ENCODE data around the gene KIAA0319L. TPM values are rescaled to one million over a fixed set of nuclear protein-coding genes. Genes with fewer than 3 reads are reported as not detected.

Gene KIAA0319L
- polyA plus RNA-seq, 2 of the 4 experiments (the other 2 are of a cell fraction): 18.2 to 36.9 TPM

DNA sequence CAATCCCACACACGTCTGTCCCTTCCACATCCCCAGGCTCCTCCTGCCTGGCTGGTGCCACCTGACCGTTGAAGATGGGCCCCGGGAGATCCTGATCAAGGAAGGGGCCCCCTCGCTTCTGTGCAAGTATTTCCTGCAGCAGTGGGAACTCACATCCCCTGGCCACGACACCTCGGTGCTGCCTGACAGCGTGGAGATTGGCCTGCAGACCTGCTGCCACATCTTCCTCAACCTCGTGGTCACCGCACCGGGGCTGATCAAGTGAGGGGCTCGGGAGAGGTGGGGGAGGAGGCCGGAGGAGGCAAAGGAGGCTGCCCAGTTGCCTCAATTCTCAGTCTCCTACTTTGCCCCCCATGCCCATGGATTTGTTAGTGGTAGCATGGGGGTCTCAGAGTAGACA is 6.0 kb upstream of the KIAA0319L start:
- Histone ChIP-seq H3K4me2 (no peak overlapping the region), H3K4me3 (no peak overlapping the region), H3K27ac (no peak overlapping the region), H3K4me1 (peaks cover 9% of the 10 kb centered on the region; the same call in 2 of the 3 replicates), H3K9me3 (no peaks in the 10 kb centered on the region)
- ChIA-PET CTCF (interaction anchor here (1.6 kb wide), 1 partner anchor 112 kb away, joined by 6 read pairs; no protein-coding TSS in a partner anchor), POLR2A (no interaction called here)
- no peak for TF ChIP-seq POLR2AphosphoS2 (conservative IDR thresholded peaks at IDR 0.05; ENCODE audit: low read length)
- TF ChIP-seq, protein P1, sequence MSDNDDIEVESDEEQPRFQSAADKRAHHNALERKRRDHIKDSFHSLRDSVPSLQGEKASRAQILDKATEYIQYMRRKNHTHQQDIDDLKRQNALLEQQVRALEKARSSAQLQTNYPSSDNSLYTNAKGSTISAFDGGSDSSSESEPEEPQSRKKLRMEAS (IDR thresholded peaks at IDR 0.05): no peak
- no peak for TF ChIP-seq CBX8 (IDR thresholded peaks at IDR 0.05)
- no peak for TF ChIP-seq HOXB13 (CRISPR knock-in tag; IDR thresholded peaks at IDR 0.05; ENCODE audit: low read depth)
- TF ChIP-seq, protein P2, sequence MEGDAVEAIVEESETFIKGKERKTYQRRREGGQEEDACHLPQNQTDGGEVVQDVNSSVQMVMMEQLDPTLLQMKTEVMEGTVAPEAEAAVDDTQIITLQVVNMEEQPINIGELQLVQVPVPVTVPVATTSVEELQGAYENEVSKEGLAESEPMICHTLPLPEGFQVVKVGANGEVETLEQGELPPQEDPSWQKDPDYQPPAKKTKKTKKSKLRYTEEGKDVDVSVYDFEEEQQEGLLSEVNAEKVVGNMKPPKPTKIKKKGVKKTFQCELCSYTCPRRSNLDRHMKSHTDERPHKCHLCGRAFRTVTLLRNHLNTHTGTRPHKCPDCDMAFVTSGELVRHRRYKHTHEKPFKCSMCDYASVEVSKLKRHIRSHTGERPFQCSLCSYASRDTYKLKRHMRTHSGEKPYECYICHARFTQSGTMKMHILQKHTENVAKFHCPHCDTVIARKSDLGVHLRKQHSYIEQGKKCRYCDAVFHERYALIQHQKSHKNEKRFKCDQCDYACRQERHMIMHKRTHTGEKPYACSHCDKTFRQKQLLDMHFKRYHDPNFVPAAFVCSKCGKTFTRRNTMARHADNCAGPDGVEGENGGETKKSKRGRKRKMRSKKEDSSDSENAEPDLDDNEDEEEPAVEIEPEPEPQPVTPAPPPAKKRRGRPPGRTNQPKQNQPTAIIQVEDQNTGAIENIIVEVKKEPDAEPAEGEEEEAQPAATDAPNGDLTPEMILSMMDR (IDR thresholded peaks at IDR 0.05): no peak
- TF ChIP-seq ZC3H11A (IDR thresholded peaks at IDR 0.05): no peak
- no peak for TF ChIP-seq ZFP36 (IDR thresholded peaks at IDR 0.05; ENCODE audit: borderline replicate concordance, partially characterized antibody)
- TF ChIP-seq, protein P3, sequence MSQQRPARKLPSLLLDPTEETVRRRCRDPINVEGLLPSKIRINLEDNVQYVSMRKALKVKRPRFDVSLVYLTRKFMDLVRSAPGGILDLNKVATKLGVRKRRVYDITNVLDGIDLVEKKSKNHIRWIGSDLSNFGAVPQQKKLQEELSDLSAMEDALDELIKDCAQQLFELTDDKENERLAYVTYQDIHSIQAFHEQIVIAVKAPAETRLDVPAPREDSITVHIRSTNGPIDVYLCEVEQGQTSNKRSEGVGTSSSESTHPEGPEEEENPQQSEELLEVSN (IDR thresholded peaks at IDR 0.05; ENCODE audit: borderline replicate concordance, low read depth): no peak
- TF ChIP-seq, protein P4, sequence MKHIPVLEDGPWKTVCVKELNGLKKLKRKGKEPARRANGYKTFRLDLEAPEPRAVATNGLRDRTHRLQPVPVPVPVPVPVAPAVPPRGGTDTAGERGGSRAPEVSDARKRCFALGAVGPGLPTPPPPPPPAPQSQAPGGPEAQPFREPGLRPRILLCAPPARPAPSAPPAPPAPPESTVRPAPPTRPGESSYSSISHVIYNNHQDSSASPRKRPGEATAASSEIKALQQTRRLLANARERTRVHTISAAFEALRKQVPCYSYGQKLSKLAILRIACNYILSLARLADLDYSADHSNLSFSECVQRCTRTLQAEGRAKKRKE (CRISPR knock-in tag; IDR thresholded peaks at IDR 0.05; ENCODE audit: low read depth): no peak
- TF ChIP-seq ESRRA (IDR thresholded peaks at IDR 0.05; ENCODE audit: borderline replicate concordance, low read length): no peak
- WGBS (ENCODE audit: missing lambda C conversion rate): 91% methylated on average over 9 of the region's 12 CpGs
- no peak for DNase-seq (ENCODE audit: low read depth in 1 of 2, low spot score in 1 of 2)
- no peak for ATAC-seq
- no peak for FAIRE-seq

DNA sequence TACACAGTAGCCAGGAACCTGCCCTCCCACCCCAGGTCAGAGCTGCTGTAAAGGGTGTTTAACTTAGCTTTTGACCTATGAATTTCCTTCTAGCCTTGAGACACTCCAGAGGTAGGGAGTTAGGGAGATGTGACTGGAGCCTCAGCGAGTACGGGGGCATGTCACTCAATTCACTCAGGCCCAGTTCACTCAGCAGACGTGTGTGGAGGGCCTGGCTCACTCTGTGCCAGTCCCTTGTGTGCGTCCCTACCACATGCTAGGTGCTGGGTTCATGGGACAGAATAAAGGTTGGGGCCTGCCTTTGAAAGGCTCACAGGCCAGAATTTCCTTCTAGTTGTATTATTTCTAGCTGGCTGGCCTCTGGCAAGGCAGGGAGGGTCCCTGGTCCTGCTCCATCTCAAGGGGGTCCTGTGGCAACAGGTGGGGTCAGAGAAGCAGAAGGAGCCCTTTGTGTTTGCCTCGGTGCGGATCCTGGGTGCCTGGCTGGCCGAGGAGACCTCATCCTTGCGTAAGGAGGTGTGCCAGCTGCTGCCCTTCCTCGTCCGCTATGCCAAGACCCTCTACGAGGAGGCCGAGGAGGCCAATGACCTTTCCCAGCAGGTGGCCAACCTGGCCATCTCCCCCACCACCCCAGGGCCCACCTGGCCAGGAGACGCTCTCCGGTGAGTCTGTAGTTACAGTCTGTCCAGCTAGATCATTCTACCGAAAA is 4.9 kb upstream of the KIAA0319L start:
- ATAC-seq (no peak), DNase-seq (ENCODE audit: low read depth in 1 of 2, low spot score in 1 of 2) (no peak), FAIRE-seq (no peak)
- Histone ChIP-seq H3K4me1 (peaks cover 9% of the 10 kb centered on the region; the same call in 2 of the 3 replicates), H3K4me3 (no peak overlapping the region), H3K27ac (no peak overlapping the region), H3K9me3 (no peaks in the 10 kb centered on the region), H3K4me2 (no peak overlapping the region)
- POLR2A ChIA-PET: no interaction called here
- WGBS (ENCODE audit: missing lambda C conversion rate): 96% methylated on average over 10 of the region's 15 CpGs
- TF ChIP-seq HEYL (CRISPR knock-in tag; IDR thresholded peaks at IDR 0.05): no peak
- no peak for TF ChIP-seq JUN (IDR thresholded peaks at IDR 0.05)
- no peak for TF ChIP-seq NR3C1 (IDR thresholded peaks at IDR 0.05)
- TF ChIP-seq SMC3 (IDR thresholded peaks at IDR 0.05): no peak
- TF ChIP-seq ZC3H11A (IDR thresholded peaks at IDR 0.05): no peak
- no peak for TF ChIP-seq BHLHE40 (IDR thresholded peaks at IDR 0.05; ENCODE audit: low read depth, low read length)
- TF ChIP-seq, protein P5, sequence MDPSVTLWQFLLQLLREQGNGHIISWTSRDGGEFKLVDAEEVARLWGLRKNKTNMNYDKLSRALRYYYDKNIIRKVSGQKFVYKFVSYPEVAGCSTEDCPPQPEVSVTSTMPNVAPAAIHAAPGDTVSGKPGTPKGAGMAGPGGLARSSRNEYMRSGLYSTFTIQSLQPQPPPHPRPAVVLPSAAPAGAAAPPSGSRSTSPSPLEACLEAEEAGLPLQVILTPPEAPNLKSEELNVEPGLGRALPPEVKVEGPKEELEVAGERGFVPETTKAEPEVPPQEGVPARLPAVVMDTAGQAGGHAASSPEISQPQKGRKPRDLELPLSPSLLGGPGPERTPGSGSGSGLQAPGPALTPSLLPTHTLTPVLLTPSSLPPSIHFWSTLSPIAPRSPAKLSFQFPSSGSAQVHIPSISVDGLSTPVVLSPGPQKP (IDR thresholded peaks at IDR 0.05; ENCODE audit: low read depth, low read length): no peak
- TF ChIP-seq GATA3 (IDR thresholded peaks at IDR 0.05; ENCODE audit: borderline replicate concordance): no peak
- TF ChIP-seq, protein P6, sequence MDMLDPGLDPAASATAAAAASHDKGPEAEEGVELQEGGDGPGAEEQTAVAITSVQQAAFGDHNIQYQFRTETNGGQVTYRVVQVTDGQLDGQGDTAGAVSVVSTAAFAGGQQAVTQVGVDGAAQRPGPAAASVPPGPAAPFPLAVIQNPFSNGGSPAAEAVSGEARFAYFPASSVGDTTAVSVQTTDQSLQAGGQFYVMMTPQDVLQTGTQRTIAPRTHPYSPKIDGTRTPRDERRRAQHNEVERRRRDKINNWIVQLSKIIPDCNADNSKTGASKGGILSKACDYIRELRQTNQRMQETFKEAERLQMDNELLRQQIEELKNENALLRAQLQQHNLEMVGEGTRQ (IDR thresholded peaks at IDR 0.05): no peak
- TF ChIP-seq JUNB (IDR thresholded peaks at IDR 0.05): no peak
- no peak for TF ChIP-seq SREBF2 (IDR thresholded peaks at IDR 0.05)
- TF ChIP-seq RARB (CRISPR knock-in tag; IDR thresholded peaks at IDR 0.05): no peak
- TF ChIP-seq KDM5A (IDR thresholded peaks at IDR 0.05): no peak
- no peak for TF ChIP-seq NFE2L2 (conservative IDR thresholded peaks at IDR 0.05; ENCODE audit: low read length)
- no peak for TF ChIP-seq ZFP36 (IDR thresholded peaks at IDR 0.05; ENCODE audit: borderline replicate concordance, partially characterized antibody)
- TF ChIP-seq, protein P7, sequence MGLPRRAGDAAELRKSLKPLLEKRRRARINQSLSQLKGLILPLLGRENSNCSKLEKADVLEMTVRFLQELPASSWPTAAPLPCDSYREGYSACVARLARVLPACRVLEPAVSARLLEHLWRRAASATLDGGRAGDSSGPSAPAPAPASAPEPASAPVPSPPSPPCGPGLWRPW (IDR thresholded peaks at IDR 0.05): no peak
- TF ChIP-seq MAFK (IDR thresholded peaks at IDR 0.05; ENCODE audit: partially characterized antibody): no peak
- no peak for TF ChIP-seq MAZ (IDR thresholded peaks at IDR 0.05; ENCODE audit: borderline replicate concordance, low read depth, low read length)
- TF ChIP-seq MYC (IDR thresholded peaks at IDR 0.05; ENCODE audit: borderline replicate concordance, low read length): no peak
- TF ChIP-seq, protein P8, sequence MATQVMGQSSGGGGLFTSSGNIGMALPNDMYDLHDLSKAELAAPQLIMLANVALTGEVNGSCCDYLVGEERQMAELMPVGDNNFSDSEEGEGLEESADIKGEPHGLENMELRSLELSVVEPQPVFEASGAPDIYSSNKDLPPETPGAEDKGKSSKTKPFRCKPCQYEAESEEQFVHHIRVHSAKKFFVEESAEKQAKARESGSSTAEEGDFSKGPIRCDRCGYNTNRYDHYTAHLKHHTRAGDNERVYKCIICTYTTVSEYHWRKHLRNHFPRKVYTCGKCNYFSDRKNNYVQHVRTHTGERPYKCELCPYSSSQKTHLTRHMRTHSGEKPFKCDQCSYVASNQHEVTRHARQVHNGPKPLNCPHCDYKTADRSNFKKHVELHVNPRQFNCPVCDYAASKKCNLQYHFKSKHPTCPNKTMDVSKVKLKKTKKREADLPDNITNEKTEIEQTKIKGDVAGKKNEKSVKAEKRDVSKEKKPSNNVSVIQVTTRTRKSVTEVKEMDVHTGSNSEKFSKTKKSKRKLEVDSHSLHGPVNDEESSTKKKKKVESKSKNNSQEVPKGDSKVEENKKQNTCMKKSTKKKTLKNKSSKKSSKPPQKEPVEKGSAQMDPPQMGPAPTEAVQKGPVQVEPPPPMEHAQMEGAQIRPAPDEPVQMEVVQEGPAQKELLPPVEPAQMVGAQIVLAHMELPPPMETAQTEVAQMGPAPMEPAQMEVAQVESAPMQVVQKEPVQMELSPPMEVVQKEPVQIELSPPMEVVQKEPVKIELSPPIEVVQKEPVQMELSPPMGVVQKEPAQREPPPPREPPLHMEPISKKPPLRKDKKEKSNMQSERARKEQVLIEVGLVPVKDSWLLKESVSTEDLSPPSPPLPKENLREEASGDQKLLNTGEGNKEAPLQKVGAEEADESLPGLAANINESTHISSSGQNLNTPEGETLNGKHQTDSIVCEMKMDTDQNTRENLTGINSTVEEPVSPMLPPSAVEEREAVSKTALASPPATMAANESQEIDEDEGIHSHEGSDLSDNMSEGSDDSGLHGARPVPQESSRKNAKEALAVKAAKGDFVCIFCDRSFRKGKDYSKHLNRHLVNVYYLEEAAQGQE (IDR thresholded peaks at IDR 0.05): no peak
- CTCF ChIA-PET: interaction anchor here (1.0 to 3.4 kb wide), 6 partner anchors 10 to 213 kb away, joined by 3 to 15 read pairs (median 5); partner anchors contain the start of gene TFAP2E
